ENCODE data around the gene ADCY5. TPM values are rescaled to one million over a fixed set of nuclear protein-coding genes. Genes with fewer than 3 reads are reported as not detected.

Gene ADCY5
- total RNA-seq, 1 experiment from 2014 or later: 0.49 TPM

- TF ChIP-seq REST (IDR thresholded peaks at IDR 0.05; ENCODE audit: low read depth): no peak
- TF ChIP-seq TCF7L2 (IDR thresholded peaks at IDR 0.05; ENCODE audit: borderline replicate concordance, extremely low read depth, insufficient read depth, insufficient read length): no peak
- TF ChIP-seq FOSL1 (IDR thresholded peaks at IDR 0.05; ENCODE audit: low read depth): no peak
- TF ChIP-seq SRF (IDR thresholded peaks at IDR 0.05; ENCODE audit: low read depth): no peak
- TF ChIP-seq SIN3A (IDR thresholded peaks at IDR 0.05; ENCODE audit: low read depth): no peak
- no peak for TF ChIP-seq ZBTB33 (IDR thresholded peaks at IDR 0.05; ENCODE audit: extremely low read depth, insufficient replicate concordance, low read length)
- no peak for TF ChIP-seq YY1 (IDR thresholded peaks at IDR 0.05; ENCODE audit: extremely low read depth, insufficient replicate concordance, low read depth, low read length)
These were observed 166.4 kb downstream of the ADCY5 start (continued) for GRCh38 chr3:123282461-123282860.

GRCh38 chr3:123281929-123282328, 167.0 kb downstream of the ADCY5 start:
- ATAC-seq (no peak), DNase-seq (ENCODE audit: low read depth, low spot score) (no peak)
- TF ChIP-seq ZNF274 (IDR thresholded peaks at IDR 0.05; ENCODE audit: low read depth, low read length) (no peak), CEBPB (IDR thresholded peaks at IDR 0.05; ENCODE audit: low read depth) (no peak)
- TF ChIP-seq, protein P1, sequence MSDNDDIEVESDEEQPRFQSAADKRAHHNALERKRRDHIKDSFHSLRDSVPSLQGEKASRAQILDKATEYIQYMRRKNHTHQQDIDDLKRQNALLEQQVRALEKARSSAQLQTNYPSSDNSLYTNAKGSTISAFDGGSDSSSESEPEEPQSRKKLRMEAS (IDR thresholded peaks at IDR 0.05): no peak
- no TSS peak for BruUV-seq (replicated peaks)
- Histone ChIP-seq H3K9me2 (ENCODE audit: insufficient read depth) (no peaks in the 10 kb centered on the region), H3K9me3 (ENCODE audit: control insufficient read depth in 1 of 2, insufficient read depth in 1 of 2, low read depth in 1 of 2, low read length in 2 of 2) (no peaks in the 10 kb centered on the region), H3K9ac (ENCODE audit: low read length) (no peak overlapping the region), H4K20me1 (ENCODE audit: insufficient read depth) (no peaks in the 10 kb centered on the region), H3K4me2 (ENCODE audit: low read length) (no peak overlapping the region), H2AFZ (ENCODE audit: low read depth, low read length, poor library complexity, severe bottlenecking) (no peak overlapping the region), H3K27ac (ENCODE audit: low read depth, low read length) (no peak overlapping the region), H3K36me3 (ENCODE audit: control insufficient read depth in 1 of 2, insufficient read depth in 2 of 2, low read length in 2 of 2) (no peaks in the 10 kb centered on the region), H3K4me3 (replicated peaks in 1 of 2; ENCODE audit: low read depth in 1 of 2, low read length in 2 of 2) (no peak overlapping the region), H3K79me2 (ENCODE audit: insufficient read depth, low read length) (no peaks in the 10 kb centered on the region), H3K4me1 (ENCODE audit: control insufficient read depth in 1 of 2, insufficient read depth in 2 of 2, low read length in 2 of 2) (no peaks in the 10 kb centered on the region), H3K27me3 (ENCODE audit: insufficient read depth, low read length) (no peaks in the 10 kb centered on the region)
- intact Hi-C loops (cut with micrococcal nuclease): no loop called here
- ChIA-PET RAD21 (ENCODE audit: low non-redundant PET in 1 of 2, low total read pairs in 2 of 2, uncharacterized antibody in 2 of 2, unreplicated experiment in 2 of 2) (no interaction called here), POLR2A (no interaction called here), CTCF (no interaction called here)
